B cell (primary cell): ENCODE results near the gene PISD.
"Not testable (repeated sequence)": the region's sequence is repeated elsewhere in the genome, so short reads cannot be mapped to it uniquely, and the experiment has no call there.

Source experiments
- EZH2 ChIP-seq: IDR thresholded peaks from 2 replicates; pipeline ENCODE4 v1.6.1; 2012; ENCODE audit warnings: borderline replicate concordance, low read depth, mild to moderate bottlenecking, moderate library complexity, low read length; ENCODE audit not compliant: insufficient read depth, poor library complexity, severe bottlenecking
- TF ChIP-seq, protein P1 (sequence below): fragments of 200-600 bp; IDR thresholded peaks from one replicate; pipeline ENCODE4 v1.8.0; 2022; ENCODE audit warnings: antibody characterized with exemption, mild to moderate bottlenecking

DNA sequence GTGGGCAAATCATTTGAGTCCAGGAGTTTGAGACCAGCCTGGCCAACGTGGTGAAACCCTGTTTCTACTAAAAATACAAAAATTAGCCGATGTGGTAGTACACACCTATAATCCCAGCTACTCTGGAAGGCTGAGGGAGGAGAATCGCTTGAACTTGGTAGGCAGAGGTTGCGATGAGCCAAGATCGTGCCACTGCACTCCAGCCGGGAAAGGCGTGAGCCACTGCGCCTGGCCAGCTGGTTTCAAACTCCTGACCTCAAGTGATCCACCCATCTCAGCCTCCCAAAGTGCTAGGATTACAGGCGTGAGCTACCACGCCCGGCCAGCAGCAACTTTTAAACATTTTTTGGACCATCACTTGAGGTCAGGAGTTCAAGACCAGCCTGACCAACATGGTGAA lies 32.0 kb upstream of the PISD start:
- TF ChIP-seq, protein P1, sequence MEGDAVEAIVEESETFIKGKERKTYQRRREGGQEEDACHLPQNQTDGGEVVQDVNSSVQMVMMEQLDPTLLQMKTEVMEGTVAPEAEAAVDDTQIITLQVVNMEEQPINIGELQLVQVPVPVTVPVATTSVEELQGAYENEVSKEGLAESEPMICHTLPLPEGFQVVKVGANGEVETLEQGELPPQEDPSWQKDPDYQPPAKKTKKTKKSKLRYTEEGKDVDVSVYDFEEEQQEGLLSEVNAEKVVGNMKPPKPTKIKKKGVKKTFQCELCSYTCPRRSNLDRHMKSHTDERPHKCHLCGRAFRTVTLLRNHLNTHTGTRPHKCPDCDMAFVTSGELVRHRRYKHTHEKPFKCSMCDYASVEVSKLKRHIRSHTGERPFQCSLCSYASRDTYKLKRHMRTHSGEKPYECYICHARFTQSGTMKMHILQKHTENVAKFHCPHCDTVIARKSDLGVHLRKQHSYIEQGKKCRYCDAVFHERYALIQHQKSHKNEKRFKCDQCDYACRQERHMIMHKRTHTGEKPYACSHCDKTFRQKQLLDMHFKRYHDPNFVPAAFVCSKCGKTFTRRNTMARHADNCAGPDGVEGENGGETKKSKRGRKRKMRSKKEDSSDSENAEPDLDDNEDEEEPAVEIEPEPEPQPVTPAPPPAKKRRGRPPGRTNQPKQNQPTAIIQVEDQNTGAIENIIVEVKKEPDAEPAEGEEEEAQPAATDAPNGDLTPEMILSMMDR, result not testable (repeated sequence)
- not testable (repeated sequence) for TF ChIP-seq EZH2
